Subcutaneous adipose tissue (tissue), 4 donors: ENCODE measurements around the gene THY1. TPM values are rescaled to one million over a fixed set of nuclear protein-coding genes. Genes with fewer than 3 reads are reported as not detected.

Source experiments
- total RNA-seq, 4 donors: library from RNA; depleted of rRNA; stranded (reverse); fragments of >200 nt; gene quantifications; one replicate each; pipeline ENCODE4 v1.1.0, GENCODE V29; 2016
- TF ChIP-seq, protein P1 (sequence below): fragments of 450-650 bp; IDR thresholded peaks from one replicate; pipeline ENCODE4 v1.5.1; 2016; ENCODE audit warnings: low read depth, mild to moderate bottlenecking, control low read depth, antibody characterized with exemption, moderate library complexity

The THY1 gene
- total RNA-seq, 4 donors from 2014 or later = 11.3 to 39.4 (median 22.1) TPM

DNA sequence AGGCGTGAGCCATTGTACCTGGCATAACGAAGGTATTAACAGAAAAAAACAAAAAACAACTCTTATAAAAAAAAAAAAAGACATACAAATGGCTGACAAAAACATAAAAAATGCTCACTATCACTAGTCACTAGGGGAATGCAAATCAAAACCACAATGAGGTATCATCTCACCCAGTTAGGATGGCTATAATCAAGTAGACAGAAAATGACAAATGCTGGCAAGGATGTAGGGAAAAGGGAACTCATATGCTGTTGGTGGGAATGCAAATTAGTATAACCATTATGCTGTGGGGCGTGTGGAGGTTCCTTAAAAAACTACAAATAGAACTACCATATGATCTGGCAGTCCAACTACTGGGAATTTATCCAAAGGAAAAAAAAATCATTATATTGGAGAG, 17.0 kb downstream of the THY1 start:
- TF ChIP-seq, protein P1, sequence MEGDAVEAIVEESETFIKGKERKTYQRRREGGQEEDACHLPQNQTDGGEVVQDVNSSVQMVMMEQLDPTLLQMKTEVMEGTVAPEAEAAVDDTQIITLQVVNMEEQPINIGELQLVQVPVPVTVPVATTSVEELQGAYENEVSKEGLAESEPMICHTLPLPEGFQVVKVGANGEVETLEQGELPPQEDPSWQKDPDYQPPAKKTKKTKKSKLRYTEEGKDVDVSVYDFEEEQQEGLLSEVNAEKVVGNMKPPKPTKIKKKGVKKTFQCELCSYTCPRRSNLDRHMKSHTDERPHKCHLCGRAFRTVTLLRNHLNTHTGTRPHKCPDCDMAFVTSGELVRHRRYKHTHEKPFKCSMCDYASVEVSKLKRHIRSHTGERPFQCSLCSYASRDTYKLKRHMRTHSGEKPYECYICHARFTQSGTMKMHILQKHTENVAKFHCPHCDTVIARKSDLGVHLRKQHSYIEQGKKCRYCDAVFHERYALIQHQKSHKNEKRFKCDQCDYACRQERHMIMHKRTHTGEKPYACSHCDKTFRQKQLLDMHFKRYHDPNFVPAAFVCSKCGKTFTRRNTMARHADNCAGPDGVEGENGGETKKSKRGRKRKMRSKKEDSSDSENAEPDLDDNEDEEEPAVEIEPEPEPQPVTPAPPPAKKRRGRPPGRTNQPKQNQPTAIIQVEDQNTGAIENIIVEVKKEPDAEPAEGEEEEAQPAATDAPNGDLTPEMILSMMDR = no peak

DNA sequence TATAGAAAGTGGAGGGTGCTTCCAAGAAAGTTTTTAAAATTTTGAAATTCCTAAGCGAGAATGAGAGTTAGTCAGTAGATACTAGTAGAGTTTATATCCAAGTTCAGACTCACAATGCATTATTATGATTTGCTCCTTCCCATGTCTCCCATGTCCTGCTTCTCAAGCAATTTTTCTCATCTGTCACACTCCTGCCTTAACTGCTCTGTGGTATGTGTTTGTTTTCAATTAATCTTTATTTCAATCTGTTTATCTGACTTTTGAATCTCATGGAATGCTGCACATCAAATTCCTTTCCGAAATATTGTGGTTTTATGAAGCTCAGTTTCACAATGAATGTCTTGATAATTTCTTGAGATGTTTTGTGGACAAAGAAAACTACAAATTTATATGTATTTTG, 18.1 kb downstream of the THY1 start:
- TF ChIP-seq, protein P1 = no peak

DNA sequence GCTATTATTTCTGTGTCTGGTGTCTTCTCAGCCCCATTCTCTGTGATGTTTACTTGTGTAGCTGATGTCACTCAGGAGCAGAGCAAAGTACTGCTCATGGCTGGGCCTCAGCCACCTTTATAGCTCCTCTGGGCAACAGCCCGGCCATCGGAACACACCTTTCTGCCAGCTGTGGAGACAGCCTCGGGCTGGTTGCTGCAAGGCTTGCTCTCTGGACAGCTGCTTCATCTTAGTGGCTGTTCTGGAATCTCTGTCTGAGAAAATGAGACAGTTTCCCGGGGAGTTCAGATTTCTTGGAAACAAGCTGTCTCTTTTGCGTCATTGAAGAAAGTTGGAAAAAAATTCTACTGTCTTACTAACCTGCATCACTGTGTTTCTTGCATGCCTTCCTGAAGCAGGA, 20.0 kb downstream of the THY1 start:
- TF ChIP-seq, protein P1 = no peak

DNA sequence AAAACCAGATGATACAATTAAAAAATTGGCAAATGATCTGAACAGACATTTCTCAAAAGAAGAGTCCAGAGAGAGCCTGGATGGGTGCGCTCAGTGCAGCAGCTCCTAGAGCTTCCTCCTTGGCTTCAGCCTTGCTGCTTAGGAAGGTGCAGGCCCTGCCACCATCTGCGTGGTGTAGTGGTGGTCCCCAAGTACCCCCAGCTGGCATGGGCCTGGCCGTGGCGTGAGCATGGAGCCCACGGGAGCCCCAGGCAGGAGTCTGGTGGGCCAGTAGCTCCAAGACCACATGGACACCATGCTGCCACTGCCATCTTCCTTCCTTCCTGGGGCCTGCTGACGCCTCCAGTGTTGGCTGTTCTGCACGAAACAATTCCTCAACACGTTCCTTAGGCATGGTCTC, 20.5 kb downstream of the THY1 start:
- TF ChIP-seq, protein P1 = no peak

DNA sequence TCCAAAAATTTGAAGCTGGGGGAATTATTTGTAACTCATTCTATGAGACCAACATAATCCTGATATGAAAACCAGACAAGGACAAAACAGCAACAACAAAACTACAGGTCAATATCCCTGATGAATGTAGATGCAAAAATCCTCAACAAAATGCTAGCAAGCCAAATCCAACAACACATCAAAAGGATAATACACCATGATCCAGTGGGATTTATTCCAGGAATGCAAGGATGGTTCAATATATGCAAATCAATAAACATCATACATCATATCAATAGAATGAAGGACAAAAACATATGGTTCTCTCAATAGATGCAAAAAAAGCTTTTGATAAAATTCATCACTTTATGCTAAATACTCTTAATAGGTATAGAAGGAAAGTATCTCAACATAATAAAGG, 22.1 kb downstream of the THY1 start:
- TF ChIP-seq, protein P1 = no peak

DNA sequence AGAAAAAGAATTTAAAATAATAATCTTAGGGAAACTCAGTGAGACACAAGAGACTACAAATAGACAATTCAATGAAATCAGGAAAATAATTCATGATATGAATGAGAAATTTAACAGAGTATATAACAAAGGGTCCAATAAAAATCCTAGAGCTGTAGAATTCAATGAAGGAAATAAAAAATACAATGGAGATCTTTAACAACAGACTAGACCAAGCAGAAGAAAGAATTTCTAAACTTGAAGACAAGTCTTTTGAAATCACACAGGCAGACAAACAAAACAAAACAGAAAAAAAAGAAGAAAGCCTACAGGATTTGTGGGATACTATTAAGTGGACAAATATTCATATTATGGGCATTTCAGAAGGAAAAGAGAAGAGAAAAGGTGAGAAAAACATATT, 25.2 kb downstream of the THY1 start:
- TF ChIP-seq, protein P1 = no peak

DNA sequence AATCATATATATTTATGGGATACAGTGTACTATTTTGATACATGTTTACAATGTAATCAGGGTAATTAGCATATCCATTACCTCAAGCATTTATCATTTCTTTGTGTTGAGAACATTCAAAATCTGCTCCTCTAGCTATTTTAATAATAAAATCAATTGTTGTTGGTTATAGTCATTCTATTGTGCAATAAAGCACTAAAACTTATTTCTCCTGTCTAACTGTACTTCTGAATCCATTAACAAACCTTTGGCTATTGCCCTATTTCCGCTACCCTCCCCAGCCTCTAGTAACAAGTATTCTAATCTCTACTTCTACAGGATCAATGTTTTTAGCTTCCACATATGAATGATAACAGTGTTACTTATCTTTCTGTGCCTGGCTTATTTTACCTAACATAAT, 26.1 kb downstream of the THY1 start:
- TF ChIP-seq, protein P1 = no peak
